Activated naive CD4-positive, alpha-beta T cell treated with anti-CD3 and anti-CD28 coated beads, Interleukin-2, amount 50 U/mL, for 16 hours (primary cell): ENCODE measurements around the gene IGF2BP2.

Source experiments
- DNase-seq: peaks from one replicate; pipeline ENCODE4 v3.0.0-alpha.2; 2020

IGF2BP2 gene

DNA sequence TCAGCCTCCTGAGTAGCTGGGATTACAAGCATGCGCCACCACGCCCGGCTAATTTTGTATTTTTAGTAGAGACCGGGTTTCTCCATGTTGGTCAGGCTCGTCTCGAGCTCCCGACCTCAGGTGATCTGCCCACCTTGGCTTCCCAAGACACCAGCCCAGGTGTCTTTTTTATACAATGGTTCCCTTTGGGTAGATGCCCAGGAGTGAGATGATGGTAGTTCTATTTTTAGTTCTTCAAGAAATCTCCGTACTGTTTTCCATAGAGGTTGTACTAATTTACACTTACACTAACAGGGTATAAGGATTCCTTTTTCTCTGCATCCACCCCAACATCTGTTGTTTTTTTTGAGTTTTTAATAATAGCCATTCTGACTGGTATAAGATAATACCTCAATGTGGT is 94.3 kb downstream of the IGF2BP2 start:
- DNase-seq: no peak

DNA sequence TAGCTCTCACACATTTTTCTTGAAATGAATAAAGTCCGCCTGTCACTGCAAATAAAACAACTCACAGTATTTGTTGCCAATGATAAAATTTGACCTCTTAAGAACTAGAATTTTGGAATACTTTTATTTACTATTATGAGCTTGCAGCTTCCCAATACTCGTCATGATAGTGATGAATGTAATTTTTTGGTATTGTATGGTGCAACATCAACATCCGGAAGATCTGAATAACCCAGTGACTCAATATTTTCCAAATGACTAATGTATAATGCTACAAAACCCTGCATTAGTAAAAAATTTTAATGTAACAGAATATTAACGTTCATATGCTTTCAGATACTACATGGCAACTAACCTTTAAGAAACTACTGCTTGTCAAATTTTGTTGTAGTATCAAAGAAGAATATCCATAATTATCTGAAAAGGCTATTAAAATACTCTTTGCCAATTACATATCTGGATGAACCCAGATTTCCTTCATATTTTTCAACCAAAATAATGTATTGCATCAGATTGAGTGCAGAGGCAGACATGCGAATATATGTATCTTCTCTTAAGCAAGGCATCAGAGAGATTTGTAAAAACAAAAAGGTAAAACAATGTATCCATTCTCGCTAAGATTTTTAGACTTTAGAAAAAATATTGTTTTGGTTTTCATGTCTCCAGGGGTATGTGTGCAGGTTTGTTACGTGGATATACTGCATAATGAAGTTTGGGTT is 95.3 kb downstream of the IGF2BP2 start:
- no peak for DNase-seq

DNA sequence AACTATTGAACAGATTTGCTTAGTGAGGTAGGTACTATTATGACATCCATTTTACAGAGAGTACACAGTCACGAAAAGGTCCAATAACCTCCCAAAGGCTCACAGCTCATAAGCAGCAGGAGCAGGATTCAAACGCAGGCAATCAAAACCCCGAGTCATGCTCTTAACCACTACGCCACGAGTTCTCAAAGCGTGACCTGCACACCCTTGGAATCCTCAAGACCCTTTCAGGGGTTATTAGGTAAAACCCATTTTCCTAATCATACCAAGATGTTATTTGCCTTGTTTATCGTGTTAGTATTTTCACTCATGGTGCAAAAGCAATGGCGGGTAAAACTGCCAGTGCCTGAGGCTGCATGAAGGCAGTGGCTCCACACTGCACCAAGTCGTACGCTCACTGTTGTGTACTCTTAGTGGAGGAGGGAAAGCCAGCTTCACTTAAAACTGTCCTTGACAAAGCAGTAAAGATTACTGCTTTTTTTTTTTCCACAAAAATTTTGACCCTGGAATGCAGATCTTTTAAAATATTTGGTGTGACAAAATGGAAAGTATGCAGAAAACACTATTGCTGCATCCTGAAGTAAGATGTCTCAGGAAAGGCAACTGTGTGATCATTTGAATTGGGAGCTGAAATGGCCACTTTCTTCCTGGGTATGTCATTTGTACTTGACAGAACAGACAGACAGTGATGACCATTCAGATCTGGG is 96.1 kb downstream of the IGF2BP2 start:
- no peak for DNase-seq

DNA sequence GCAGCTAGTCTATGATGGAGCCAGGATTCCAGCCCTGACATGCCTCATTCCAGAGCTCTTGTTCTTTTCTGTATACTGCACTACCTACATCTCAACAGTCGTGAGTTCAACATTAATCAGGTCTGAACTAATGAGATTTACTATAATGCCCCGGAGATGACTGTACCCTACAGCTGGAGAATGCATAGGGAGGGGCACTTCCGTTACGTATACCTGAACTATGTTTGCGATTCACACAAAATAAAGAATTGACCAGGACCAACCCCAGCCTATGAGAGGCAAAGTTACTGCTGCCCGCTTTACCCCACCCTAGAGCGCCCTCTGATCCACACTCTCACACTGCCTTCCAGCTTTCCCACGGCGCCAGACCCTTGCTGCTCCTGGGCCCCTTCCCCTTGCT is 97.0 kb downstream of the IGF2BP2 start:
- DNase-seq: no peak

DNA sequence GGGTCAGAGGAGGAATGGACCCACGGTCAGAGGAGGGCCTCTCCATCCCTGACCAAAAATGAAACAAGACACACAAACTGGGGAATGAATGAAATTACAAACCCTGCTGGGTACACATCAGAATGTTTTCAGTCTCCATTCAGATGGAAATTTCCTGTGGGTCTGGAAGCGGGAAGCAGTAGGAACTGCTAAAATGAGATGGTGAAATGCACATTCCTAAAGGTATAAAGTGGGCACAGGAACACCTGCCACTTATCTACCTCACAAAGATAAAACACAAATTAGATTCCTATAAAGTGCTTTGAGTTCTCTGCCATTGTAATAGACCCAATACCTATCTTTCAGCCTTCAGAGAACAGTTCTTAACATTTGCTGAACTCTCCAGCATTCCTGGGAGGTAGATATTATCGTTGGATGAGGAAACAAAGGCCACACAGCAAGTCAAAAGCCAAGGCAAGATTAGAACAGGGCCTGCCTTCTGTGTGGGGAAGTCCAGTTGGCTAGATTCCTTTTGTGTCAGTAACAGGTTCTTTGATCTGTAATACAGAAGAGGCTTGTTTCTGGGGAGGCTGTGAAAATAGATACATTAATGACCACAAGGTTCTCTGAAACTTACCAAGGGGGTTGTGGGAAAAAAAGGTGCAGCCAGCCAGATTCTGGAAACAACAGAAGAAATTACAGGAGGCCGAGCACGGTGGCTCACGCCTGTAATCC is 98.4 kb downstream of the IGF2BP2 start:
- DNase-seq: no peak

DNA sequence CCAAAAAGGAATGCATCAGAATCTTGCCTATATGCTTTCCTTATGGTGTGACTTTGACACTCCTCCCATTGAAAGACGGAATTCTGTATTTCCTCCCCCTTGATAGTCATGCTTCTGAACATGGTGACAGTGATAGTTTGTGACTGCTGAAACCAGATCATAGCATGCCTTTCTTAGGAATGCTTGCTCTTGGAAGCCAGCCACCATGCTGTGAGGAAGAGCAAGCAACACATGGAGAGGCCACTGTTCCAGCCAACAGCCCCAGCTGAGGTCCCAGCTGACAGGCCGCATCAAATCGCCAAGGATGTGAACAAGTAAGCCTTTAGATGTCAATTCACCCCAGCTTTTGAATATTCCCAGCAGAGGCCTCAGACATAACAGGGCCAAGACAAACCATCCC is 100.1 kb downstream of the IGF2BP2 start:
- no peak for DNase-seq

DNA sequence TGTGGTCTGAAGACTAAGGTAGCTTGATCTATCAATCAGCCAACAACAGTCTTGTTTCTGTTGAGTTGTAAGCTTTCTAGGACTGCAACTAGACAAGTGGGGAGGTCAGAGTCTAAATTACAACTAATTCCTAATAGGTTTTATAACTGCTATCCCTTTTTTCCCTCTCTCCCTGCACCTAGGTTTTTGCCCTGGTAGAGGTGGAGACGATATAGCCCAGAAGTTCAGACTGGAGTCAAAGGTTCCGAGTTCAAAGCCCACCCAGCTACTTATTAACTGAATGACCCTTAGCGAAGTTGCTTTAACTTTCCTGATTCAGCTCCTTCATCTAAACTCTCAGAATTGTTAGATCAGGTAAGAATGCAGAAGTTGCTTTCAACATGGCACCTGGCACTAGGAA is 100.6 kb downstream of the IGF2BP2 start:
- DNase-seq: no peak

DNA sequence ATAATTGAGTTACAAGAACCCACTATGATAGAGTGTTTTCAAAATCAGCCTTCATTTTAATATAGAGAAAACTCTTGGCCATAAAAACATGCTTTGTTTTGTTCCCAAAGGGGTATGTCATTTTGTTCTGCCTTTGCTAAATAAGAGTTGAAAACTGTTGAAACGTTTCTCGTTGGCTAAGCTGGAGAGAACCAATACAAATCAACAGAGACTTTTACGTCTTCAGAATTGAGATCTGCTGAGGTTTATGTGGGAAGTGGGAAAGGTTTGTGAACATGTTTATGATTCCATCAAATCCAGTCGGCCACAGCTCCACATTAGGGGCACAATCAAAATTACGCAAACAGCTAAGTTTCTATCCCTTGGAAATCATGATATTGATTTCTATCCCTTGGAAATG is 102.0 kb downstream of the IGF2BP2 start:
- no peak for DNase-seq

DNA sequence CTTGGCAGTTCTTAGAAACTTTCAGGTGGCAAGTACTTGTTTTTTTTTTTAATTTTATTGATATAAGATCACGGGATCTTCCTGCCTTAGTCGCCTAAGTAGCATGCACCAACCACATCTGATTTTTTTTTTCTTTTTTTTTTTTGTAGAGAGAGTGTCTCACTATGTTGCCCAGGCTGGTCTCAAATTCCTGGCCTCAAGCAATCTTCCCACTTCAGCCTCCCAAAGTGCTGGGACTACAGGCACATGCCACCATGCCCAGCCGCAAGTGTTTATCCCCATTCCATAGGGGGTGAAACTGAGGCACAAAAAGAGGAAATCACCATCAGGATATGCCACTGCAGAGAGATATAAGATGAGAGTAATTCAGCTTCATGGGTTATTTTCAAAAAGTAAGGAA is 102.9 kb downstream of the IGF2BP2 start:
- no peak for DNase-seq

DNA sequence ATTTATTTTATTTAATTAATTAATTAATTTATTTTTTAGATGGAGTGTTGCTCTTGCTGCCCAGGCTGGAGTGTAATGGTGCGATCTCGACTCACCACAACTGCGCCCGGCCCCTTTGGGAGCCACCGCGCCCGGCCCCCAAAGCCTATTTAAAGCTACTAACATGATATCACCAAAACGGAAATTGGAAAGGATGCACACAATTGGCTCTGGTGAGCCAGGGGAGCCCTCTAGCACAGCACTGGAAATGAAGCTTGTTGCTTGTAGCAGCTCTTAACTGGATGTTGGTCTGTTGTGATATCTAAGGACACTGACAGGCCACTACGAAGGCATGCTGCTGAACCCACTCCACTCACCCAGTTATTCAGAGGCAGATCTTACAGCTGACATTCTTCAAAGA is 104.5 kb downstream of the IGF2BP2 start:
- no peak for DNase-seq

DNA sequence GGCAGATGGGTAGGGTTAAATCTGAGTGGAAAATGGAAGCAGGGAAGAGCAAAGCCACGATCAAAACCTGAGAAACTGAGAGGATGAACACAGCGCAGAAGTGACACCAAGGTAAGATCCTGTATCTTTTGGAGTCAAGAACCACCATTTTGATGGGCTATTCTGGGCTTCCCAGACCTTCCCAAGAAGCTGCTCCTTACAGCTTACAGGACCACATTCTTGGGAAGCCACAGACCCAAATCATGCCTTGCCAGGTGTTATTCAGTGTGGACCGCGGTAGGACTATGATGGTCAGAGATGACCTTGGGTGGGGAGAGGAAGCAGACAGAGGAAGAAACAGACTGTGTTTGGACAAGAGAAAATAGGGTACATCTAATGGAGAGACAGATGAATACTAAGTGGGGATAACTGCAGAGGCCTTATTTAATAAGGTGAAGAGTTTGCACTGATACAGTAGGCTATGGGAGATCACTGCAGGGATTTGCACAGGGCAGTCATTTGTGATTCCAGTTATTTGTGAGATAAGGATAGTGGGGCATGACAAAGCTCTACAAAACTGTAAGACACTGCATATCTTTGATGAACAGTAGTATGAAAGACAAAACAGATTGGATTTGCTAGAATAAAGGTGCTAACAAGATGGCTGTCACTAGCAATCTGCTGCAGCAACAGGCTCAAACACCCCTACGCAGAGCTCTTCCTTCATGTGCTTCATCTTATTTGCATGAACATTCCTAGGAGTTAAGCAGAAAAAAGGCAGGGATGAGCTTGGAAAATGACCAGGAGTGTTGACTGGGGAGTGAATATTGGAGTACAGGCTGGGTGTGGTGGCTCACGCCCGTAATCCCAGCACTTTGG is 105.9 kb downstream of the IGF2BP2 start:
- no peak for DNase-seq

DNA sequence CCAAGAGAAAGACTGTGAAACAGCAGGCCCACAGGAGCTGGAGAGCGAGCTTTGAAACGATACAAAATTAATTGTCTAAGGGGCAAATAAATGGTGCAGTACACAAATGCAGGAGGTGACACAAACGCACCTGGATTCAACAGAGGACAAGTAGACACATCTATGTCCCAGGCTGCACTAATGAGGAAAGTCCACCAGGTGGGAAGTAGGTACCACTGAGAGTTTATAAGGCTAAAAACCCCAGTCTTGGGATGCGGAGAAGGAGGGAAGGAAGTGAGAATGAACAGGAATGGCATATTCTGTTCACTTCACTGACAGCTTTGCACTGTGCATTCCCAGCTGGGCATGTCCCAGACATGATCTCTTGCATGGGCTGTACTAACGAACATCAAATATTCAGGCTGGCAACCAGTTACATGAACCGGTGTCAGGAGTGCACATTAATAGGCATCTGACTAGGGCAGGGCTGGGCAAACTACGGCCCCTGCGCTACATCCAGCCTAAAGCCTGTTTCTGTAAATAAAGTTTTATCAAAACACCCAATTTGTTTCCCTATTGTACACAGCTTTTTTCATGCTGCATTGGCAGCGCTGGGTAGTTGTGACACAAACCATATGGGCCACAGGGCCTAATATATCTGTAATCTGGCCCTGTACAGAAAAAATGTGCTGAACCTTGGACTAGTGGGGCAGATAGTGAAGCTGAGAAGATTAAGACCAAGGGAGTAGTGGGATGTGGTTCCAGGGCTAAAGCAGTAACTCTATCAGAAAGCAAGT is 107.0 kb downstream of the IGF2BP2 start:
- no peak for DNase-seq

DNA sequence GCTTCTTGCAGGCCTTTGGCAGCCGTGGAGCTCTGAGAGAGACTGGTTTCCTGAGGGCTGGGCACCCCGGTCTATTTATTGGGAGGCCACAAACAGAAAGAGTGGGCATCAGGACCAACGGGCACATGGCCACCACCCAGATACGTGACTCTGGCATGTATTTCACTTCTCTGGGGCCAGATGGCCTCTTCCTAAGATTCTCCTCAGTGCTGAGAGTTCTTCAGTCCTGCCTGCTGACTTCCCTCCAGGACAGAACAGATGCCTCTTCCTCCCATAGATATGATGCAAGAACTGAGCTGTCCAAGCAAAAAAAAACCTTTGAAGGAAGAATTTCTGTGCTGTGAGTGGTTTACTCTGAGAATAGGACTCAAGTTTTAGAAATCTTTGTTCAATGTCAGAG is 107.7 kb downstream of the IGF2BP2 start:
- DNase-seq: no peak

DNA sequence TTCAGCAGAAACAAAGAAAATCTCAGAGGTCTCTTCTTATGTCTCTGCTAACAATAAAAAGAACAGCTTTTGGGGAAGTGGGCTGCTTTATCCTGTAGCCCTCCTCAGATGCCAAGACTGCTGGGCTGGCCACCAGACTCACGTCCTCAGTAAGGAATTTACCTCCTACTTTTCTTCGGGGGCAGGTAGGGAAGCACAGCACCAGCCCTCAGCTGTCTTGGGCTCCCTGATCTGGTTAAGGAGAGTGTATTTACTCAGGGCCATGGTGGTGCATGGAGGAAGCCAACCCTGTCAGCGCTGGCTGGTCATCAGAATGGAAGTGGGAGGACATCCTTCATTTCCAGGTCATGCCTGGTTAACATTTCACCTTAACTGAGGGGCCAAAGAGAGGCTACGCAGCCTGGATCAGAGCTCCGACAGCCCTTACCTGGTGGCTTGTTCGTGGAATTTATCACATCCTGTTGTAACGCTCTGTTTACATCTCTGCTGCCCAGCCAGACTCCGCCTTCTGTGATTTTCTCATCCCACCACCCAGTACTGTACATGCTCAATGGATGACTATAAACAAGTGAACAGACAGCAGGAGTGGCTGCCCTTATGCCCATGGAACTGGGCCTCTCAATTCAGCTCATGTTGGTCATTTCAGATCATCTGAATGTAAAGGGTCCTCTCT is 108.3 kb downstream of the IGF2BP2 start:
- no peak for DNase-seq

DNA sequence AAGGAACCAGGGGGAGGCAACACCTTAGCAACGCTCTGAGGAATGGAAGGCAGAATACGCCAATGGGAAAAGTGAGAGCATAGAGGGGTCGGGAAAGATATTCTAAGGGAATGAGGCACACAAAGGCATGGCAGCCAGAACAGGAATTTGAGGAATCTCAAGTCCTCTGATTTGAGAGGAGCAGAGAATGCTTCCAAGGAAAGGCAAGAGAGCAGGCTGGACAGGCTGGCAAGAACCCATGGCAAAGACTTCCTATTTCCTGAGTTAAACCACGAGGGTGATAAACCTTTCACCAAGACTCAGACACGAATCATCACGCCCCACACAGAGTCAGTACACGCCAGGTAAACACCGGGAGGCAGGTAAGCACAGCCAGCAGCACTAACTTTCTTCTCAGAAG is 109.8 kb downstream of the IGF2BP2 start:
- DNase-seq: no peak

DNA sequence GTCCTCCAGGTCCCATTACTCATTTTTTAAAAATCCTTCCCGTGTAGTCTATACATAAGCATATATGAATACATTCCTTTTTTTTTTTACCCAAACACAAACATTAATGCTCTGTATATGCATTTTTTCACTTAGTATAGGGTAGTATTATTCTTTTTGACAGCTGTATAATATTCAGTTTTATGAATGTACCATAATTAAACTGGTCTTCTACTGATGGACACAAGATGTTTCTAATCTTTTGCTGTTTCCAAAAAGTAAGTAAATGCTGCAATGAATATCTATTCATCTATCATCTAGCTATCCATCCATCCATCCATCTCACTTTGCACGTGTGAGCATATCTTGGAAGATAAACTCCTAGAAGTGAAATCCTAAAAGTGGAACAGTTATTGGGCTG is 110.8 kb downstream of the IGF2BP2 start:
- DNase-seq: no peak

DNA sequence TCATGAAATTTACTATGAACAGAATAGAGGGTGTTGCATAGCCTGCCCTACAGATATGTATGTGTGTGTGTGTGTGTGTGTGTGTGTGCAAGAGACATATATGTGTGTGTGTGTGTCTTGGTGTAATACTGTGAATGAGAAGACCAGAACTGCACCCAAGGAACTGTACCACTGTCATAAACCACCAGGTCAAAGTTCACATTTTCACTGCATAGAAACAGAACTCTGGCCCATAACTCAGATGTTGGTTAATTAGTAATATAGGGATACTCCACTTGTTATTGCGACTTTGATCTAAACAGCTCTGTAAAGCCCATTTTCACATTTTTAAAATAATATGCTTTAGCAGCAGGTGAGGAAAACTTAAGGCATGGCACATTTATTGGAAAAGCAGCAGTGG is 111.8 kb downstream of the IGF2BP2 start:
- DNase-seq: no peak

DNA sequence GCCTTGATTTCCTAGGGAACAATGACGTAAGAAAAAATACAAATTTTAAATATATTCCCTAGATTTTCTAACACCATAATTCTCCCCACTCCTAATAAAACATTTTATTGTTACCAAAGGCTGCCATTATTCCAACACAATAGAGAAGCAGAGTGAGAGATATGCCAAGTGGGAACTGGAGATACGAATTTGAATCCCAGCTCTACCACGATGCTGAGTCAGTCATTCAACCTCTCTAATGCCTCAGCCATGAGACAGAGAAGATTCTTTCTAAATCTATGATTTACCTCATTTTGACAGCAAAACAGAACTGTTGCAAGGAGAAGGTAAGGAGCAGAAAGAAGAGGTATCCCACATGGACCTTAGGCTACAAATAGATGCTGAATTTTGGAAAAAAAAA is 112.5 kb downstream of the IGF2BP2 start:
- no peak for DNase-seq

DNA sequence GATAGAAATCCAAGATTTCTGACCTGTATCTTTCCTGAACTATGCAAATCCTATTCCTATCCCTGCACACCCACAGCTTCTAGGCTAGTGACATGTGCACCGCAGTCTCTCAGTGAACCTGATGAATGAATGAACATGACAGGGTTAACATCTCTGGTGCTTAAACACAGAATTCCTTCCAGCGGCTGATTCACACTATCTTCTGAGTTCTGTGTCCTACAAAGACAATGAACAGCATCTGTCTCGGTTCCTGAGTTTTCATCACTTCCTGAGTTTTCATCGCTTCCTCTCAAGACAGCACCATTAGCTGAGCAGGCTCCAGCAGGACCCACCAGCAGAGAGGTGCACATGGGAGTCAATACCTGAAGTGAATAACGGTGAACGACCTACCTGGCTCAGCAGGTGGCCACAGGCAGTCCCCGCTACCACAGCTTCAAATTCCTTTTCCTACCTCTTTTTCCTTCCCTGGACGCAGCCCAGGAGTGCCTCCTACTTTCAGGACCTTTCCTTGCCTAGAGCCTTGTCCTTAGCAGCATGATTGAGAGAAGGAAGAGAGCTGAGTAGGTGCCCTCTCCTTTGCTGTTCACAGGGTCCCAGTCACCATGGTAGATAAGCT is 113.5 kb downstream of the IGF2BP2 start:
- no peak for DNase-seq

DNA sequence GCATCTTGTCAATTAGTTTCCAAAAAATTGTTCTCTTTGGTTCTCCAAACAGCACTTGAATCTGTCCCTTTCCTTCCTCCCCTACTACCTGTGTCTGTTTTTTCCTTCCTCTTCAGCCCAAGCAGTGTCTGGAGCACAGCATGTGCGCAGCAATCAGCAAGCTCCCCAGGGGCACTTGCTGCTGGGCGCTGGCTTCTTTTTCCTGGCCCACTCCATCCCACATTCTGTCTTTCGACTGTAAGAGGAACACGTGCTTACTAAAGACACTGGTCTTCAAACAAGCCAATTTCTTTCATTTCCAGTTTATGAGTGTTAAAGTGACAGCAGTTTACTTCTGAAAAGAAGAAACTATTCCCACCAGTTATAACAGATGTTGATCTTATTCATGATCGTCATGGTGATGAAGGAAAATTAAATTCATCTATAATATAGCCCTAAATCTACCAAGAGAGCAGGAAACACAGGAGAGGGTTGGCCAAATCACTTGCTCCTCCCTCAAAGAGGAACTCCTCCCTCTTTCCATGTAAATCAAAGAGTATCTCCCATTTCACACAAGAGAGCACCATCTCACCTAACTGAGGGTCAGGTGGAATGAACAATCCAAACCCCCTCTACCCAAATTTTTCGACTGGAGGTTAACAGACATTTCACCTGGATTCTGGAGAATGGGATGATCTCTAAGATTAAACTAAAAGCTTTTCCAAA is 115.4 kb downstream of the IGF2BP2 start:
- DNase-seq: no peak

DNA sequence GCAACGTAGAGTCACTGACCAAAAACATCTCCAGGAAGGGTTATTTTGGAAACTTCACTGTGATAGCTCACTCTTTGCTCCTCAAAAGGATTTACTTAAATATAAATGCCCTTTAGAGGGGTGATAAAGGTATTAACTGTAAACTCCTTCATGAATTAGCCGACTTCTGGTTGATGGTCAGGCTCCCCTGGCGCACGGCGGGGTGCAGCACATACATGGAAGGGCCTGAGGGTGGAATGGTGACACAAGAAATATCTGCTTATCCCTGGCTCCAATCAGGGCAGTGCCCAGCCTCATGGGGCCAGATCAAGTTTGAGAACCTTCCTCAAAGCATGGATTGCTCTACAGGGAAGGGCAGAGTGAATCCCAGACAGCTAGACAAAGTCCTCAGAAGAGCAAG is 116.5 kb downstream of the IGF2BP2 start:
- DNase-seq: no peak
